KMS-11 (cell line): ENCODE measurements around the gene SGO2.

Experiments
- H2AFZ ChIP-seq: fragments of 200-600 bp; sonication (generic); 2 replicates; pipeline ENCODE4 v1.6.1; 2016; ENCODE audit warnings: antibody characterized with exemption, mixed run types, low read depth
- H3K27ac ChIP-seq: fragments of 200-600 bp; sonication (generic); 2 replicates; pipeline ENCODE4 v1.6.1; 2016; ENCODE audit warnings: mild to moderate bottlenecking, mixed run types
- H3K27me3 ChIP-seq: fragments of 200-600 bp; sonication (generic); 2 replicates; pipeline ENCODE4 v1.6.1; 2017; ENCODE audit warnings: mild to moderate bottlenecking, low read depth, mixed run types, moderate library complexity; ENCODE audit not compliant: insufficient read depth
- H3K36me3 ChIP-seq: fragments of 200-600 bp; sonication (generic); 2 replicates; pipeline ENCODE4 v1.6.1; 2017; ENCODE audit warnings: mild to moderate bottlenecking, mixed run types; ENCODE audit not compliant: insufficient read depth
- H3K4me1 ChIP-seq: fragments of 200-600 bp; sonication (generic); 2 replicates; pipeline ENCODE4 v1.6.1; 2016; ENCODE audit warnings: mild to moderate bottlenecking, low read depth, mixed run types; ENCODE audit not compliant: poor library complexity, severe bottlenecking
- H3K4me2 ChIP-seq: fragments of 200-600 bp; sonication (generic); 2 replicates; pipeline ENCODE4 v1.7.0; 2016; ENCODE audit warnings: mild to moderate bottlenecking, mixed run types
- H3K4me3 ChIP-seq: fragments of 200-600 bp; sonication (generic); IDR thresholded peaks from 2 replicates; pipeline ENCODE4 v1.6.1; 2017; ENCODE audit warnings: low read depth, low read length, mixed read lengths; ENCODE audit not compliant: insufficient read depth
- H3K79me2 ChIP-seq: fragments of 200-600 bp; sonication (generic); 2 replicates; pipeline ENCODE4 v1.6.1; 2016; ENCODE audit warnings: low read depth, mixed run types; ENCODE audit not compliant: insufficient read depth
- H3K9ac ChIP-seq: fragments of 200-600 bp; sonication (generic); 2 replicates; pipeline ENCODE4 v1.6.1; 2016; ENCODE audit warnings: mild to moderate bottlenecking, mixed run types
- H4K20me1 ChIP-seq: fragments of 200-600 bp; sonication (generic); 2 replicates; pipeline ENCODE4 v1.6.1; 2016; ENCODE audit warnings: mild to moderate bottlenecking, mixed run types; ENCODE audit not compliant: insufficient read depth
- CTCF ChIP-seq: fragments of 200-600 bp; sonication (generic); conservative IDR thresholded peaks from 2 replicates; pipeline ENCODE4 v1.6.1; 2017; ENCODE audit warnings: low read depth, mild to moderate bottlenecking, antibody characterized with exemption, low read length, moderate library complexity, mixed read lengths

Gene SGO2

GRCh38 chr2:200494048-200494447 is 32.0 kb upstream of the SGO2 start:
- H3K27ac ChIP-seq: no peak overlapping the region
- H3K36me3 ChIP-seq: 0 out of 2 replicates have a peak, but pooled peaks cover 3% of the 10 kb centered on the region
- no peak overlapping the region for H2AFZ ChIP-seq
- no peaks in the 10 kb centered on the region for H3K4me1 ChIP-seq
- H3K79me2 ChIP-seq: no peaks in the 10 kb centered on the region
- no peak overlapping the region for H3K4me3 ChIP-seq
- TF ChIP-seq CTCF: no peak
- no peak overlapping the region for H3K9ac ChIP-seq
- no peak overlapping the region for H3K4me2 ChIP-seq
- H3K27me3 ChIP-seq: no peaks in the 10 kb centered on the region
- no peaks in the 10 kb centered on the region for H4K20me1 ChIP-seq

GRCh38 chr2:200496696-200497095 is 29.3 kb upstream of the SGO2 start:
- Histone ChIP-seq H2AFZ (no peak overlapping the region), H3K36me3 (0 out of 2 replicates have a peak, but pooled peaks cover 3% of the 10 kb centered on the region), H3K4me2 (no peak overlapping the region), H4K20me1 (no peaks in the 10 kb centered on the region), H3K27me3 (no peaks in the 10 kb centered on the region), H3K4me3 (no peak overlapping the region), H3K4me1 (no peaks in the 10 kb centered on the region), H3K27ac (no peak overlapping the region), H3K9ac (no peak overlapping the region), H3K79me2 (no peaks in the 10 kb centered on the region)
- no peak for TF ChIP-seq CTCF

GRCh38 chr2:200498402-200499162 is 27.4 kb upstream of the SGO2 start:
- H2AFZ ChIP-seq: no peak overlapping the region
- no peaks in the 10 kb centered on the region for H4K20me1 ChIP-seq
- H3K36me3 ChIP-seq: 0 out of 2 replicates have a peak, but pooled peaks cover 3% of the 10 kb centered on the region
- H3K9ac ChIP-seq: no peak overlapping the region
- H3K4me2 ChIP-seq: no peak overlapping the region
- H3K79me2 ChIP-seq: no peaks in the 10 kb centered on the region
- no peaks in the 10 kb centered on the region for H3K4me1 ChIP-seq
- H3K27me3 ChIP-seq: no peaks in the 10 kb centered on the region
- H3K4me3 ChIP-seq: no peak overlapping the region
- no peak for TF ChIP-seq CTCF
- no peak overlapping the region for H3K27ac ChIP-seq

- H4K20me1 ChIP-seq: no peaks in the 10 kb centered on the region
- no peaks in the 10 kb centered on the region for H3K36me3 ChIP-seq
- H3K4me3 ChIP-seq: no peak overlapping the region
- H3K27me3 ChIP-seq: no peaks in the 10 kb centered on the region
- H2AFZ ChIP-seq: no peak overlapping the region
- no peaks in the 10 kb centered on the region for H3K4me1 ChIP-seq
- no peak overlapping the region for H3K9ac ChIP-seq
- H3K4me2 ChIP-seq: no peak overlapping the region
- TF ChIP-seq CTCF: no peak
- H3K27ac ChIP-seq: no peak overlapping the region
- no peaks in the 10 kb centered on the region for H3K79me2 ChIP-seq
Observed at GRCh38 chr2:200502196-200502595, 23.8 kb upstream of the SGO2 start.
